GM19324 (cell line): ENCODE measurements around the gene NAA11.
A peak's percentile ranks its signal among the peaks of the same experiment; 100 is the strongest.
"Not testable (repeated sequence)": the region's sequence is repeated elsewhere in the genome, so short reads cannot be mapped to it uniquely, and the experiment has no call there.

ENCODE experiments used
- ATAC-seq: cut with Tn5 transposase; IDR thresholded peaks from one replicate; pipeline ENCODE4 v1.9.1; 2021; ENCODE audit warnings: mild to moderate bottlenecking, moderate library complexity; ENCODE audit not compliant: unreplicated experiment, low FRiP score

Gene NAA11

DNA sequence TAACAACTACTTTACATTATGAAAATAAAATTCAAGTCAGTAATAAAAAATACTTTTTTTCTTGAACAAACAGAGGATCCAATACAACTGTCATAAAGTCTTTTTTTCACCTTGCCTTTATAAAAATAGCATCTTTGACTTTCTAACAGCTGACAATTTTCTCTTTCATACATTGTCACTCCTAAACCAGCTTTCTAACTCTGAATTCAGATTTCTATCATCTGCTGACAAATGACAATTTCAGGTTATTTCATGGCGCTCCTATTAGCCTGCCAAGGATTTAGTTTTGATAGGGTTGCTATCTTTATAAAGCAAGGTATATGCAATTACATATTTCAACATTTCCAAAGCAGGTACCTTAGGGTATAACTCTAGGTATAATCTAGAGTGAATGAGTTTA is 14.6 kb downstream of the NAA11 start:
- no peak for ATAC-seq

DNA sequence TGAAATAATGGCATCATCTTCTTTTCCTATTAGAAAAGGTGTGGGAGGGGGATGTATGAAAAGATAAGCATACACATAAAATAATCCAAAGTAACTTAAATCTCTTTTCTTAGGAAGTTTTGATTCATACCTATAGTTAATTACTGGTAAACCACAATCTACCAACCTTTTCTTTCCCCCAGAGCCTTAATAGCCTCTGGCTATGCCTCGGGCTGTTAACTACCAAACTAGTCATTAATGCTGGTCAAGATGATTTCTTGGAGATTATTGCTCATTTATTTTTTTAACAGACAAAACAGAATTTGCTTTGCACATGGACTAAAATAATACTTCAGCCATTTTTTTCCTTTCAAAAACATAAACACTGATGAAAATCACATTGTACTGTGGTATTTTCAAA is 16.9 kb downstream of the NAA11 start:
- no peak for ATAC-seq

DNA sequence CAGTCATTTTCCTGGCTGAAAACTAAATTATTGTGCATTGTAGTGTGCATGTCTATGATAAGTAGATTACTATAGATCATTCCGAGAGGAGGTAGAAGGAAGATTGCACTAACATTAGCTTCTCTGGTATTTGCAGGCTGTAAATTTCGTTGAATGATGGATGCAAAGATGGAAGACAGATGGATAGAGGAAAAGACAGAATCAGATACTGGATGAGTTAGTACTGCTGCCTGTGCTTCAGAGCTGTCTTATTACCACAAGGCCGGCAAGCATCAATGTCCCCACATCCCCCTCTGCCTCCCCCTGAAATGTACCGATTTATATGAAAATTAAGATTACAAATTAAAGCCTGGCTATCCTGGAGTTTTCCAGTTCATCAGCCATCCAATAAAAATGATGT is 17.7 kb downstream of the NAA11 start:
- ATAC-seq, result no peak

DNA sequence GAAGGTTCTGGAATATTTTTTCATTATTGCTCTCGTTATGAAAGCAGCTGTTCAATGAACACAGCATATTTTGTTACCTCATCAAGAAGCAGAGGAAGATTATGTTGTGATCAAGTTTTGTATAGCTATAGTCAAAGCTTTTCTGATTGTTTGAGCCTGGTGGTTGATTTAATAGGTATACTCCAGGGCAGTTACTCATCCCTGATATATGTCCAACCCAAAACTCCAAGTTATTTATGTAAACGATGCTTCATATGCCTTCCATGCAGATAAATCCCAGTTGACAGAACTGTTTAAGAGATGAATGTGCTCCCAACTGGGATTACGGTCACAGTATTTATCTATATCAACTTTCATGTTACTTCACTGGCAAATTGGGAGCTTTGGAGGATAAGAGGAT is 19.1 kb downstream of the NAA11 start:
- ATAC-seq, result no peak

DNA sequence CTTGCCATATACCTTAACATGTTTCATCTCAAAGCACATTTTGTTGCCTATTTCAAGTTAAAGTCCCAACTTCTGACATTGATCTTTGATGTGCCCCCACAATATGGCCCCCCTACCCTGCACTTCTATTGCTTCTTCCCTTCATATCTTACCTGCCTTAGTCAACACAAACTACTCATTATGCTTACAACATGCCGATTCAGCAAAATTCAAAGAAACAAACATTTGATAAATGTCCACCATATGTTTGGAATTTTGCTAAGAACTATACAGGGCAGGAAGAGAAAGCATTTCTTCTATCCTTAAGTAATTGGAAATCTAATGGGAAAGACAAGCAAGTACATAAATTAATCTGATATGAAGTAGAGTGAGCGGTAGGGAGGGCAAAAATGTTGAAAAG is 25.6 kb downstream of the NAA11 start:
- ATAC-seq, result no peak

DNA sequence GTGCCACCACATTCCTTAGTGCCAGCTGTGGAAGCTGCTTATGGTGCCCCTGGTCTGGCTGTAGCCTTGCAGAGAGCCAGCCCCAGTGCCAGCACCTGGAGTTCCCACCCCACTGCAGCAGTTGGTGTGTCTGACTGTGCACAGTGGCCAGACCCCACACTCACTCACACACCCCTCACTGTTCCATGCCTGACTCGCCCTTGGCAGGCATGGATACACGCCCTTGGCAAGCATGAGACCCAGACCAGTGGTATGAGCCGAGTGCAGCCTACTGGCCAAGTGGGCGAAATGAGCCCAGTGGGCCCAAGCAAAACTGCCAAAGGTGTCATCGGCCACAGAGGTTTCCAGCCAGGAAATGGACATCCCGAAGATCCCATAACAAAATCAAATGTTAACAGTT is 27.4 kb downstream of the NAA11 start:
- no peak for ATAC-seq

DNA sequence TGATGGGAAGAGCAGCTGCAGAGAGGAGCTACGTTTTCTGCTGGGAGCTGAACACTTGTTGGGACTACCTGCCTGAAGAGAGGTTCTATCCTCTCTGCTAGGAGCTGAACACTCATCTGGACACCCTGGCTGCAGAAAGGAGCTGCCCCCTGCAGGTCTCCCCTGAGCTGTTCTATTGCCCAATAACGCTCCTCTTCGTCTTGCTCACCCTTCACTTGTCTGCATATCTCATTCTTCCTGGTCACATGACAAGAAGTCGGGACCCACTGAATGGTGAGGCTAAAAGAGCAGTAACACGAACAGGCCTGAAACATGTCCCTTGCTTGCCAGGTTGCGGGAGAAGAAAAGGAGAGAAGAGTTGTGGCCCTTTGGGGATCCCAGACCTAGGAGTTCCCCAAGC is 27.8 kb downstream of the NAA11 start:
- no peak for ATAC-seq

DNA sequence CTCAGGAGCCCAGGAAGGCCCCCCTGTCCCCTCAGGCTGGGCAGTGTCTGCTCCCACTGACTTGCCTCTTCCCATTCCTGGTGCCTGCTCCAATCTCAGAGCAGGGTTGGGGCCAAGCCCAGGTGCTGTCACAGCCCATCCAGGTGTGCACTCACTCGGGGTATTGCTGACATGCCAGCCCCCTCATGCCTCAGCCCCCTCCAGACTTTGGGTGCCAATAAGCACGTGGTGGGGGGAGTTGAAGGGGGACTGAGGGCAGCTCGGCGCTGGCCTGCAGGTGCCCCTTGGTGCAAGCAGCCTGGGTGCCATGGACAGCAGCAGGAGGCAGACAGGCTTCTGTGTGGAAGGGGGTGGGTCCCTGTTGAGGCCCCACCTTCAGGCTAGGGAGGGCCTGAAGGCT is 28.4 kb downstream of the NAA11 start:
- ATAC-seq, result no peak

DNA sequence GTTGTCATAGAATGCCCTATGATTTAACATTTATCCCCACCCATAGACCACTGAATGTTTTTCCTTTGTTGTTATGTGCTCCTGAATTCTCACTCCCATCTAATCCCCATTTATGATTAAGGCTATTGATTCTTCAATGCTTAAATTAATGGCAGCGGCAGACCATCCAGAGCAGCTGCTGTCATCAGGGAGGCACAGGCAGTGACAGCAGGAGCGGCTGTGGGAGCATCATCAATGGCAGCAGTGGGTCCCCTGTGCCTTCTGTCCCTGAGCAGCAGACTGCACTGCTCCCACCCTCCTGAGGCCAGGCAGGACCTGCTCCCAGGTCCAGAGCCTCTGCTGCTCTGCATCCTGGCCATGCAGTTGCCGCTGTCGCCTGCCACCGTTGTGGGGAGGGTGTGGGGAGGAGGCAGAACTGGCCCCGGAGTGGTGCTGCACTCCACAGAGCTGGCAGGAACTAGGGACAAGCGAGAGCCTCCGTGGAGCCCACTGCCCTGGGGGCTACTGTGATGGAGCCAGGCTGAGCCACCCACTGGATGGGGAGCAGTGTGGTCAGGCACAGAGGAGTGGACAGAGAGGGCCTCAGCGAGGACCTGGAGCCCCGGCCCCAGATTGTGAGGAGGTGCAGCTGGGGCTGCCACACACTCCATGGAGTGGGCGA is 29.0 kb downstream of the NAA11 start:
- no peak for ATAC-seq

DNA sequence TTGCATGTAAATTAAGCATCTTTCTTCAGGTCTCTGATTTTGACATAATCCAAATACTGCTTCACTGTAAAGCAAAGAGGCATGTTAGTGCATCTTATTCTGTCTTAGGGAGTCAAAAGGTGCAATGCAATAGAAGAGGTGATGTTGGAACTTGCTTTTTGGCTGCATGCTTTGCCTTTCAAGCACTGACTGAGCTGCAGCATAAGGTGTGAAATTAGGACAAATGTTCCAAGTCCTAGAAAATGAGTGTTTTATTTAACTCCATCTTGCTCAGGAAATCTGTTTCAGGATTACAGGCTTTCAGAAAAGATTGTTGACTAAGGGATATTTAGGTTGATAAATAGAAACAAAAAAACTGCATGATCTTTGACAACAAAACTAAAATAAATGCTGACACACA is 30.8 kb downstream of the NAA11 start:
- no peak for ATAC-seq

DNA sequence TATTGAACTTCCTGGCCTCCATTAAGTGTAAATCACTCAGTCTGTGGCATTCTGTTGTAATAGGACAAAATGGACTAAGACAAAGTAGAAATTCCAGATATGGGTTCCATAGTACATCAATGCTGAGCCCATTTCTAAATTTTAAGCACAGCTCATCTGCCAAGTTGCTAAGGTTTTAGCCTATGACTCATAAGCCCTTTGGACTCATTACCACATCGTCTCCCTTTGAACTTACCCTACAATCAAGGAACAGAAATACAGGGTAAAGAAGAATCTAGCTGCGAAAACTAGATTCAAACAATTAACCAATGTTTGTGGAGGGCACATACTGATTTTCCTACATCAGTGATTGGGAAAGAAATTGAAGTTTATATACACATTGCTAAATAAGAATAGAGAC is 31.8 kb downstream of the NAA11 start:
- no peak for ATAC-seq

DNA sequence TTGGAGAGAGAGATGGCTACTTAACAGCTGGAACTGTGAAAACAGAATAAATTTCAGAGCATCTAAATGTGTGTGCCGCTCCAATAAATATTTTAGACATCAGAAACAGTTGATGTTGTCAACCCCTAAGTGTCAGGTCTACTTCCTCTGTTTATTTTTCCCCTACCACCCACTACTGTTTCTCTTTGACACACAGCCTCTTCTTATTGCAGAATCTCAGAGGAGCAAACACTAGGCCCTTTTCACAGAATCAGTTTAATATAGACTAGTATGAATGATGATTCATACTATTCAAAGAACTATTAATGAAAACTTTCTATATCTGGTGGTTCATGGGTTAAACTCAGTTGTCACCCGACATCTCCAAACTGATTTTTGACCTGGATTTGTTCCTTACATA is 33.9 kb downstream of the NAA11 start:
- ATAC-seq, result no peak

DNA sequence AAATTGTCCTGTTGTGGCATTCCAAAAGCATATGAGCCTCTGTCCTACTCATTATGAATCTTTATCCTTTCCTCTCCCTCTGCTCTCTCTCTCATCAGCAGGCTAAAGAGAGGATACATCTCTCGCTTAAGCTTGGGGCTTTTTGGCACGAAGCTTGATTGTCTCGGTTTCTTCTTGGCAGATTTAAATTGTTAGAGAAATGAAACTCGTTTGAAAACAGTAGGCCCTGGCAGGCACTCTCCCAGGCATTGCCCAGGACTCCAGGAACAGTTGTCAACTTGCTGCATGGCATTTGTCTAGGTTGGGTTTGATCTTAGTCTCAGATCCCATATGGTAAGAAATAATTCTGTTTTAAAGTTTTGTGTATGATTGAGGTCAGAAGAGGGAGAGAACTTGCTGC is 35.5 kb downstream of the NAA11 start:
- ATAC-seq, result no peak

DNA sequence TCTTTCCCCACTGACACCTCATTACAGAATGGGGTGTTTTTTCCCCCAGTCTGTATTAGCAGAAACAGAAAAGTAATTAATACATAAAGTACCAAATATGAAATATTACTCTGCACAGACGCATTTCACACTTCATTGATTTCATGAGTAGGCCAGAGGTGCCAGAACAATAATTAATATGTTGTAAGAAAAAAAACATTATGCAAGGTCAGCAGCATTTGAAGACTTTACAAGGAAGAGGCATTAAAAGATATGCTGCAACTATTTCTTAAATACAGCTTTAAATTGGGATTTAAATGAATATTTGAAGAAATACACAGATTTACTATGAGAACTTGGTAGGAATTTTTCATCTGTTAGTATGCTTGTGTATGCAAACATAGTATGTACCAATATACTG is 37.7 kb downstream of the NAA11 start:
- ATAC-seq, result no peak

DNA sequence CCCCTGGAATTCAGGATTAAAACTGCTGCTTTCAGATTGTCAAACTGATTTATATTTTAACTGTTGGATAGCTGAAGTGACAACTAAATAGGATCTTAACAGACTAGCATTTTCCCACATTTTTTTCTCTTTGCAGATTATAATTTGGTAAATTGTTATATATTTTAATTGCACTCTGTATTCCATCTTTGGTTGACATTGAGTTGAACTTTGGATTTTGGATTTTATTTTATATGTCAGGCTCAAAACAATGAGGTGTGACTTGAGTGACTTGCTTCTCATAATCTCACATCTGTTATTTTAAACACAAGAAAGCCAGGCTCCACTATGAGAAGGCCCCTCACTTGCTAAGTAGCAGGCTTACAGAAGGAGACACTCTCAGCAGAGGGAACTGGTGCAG is 38.1 kb downstream of the NAA11 start:
- no peak for ATAC-seq

DNA sequence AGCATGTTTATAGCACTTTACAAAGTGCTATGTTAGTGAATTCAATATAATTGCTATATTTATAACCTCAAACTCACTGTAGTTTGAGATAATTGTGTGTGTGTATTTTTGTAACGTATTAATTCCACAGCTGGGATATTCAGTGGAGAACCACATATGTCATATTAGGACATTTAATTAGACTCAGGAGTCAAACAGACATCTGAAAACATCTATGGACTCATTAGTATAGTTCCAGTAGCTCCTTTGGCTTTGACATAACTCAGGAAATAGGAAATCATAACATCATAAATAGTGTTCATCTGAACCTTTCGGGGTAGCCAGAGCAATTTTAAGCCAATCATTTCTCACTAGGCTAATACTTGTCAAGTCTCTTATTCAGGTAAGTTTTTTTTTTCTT is 38.8 kb downstream of the NAA11 start:
- no peak for ATAC-seq

DNA sequence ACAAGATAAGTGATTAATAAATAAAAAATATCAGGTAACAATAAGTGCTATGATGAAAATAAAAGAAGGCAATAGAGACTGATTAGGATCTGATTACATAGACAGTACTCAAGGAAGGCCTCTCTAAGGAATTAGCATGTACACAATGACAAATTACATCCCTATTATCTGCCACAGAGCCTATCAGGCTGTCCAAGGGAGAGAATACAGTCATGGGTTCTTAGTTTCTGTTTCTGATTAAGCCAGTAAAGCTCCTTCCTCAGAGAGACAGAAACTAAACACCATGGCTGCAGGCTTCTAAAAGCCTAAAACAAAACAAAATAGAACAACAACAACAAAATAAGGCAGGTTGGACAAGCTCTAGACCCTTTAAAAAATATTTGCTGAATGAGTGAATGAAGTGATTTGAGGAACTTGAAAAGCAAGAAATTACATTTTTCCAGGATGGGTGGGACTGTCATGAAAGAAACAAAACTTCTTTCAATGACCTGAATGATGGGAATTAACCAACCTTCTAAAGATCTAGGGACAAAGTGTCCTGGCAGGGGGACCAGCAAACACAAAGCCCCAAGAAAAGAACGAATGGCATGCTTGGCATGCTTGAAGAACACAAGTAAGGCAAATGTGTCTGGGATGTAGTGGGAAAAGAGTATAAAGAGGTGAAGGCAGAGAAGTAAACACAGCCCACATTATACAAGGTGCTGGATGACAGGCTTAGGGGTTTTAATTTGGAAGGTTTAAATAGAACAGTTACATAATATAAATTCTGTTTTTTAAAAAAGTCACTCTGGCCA is 44.1 kb downstream of the NAA11 start:
- peak; percentile 97 for ATAC-seq

DNA sequence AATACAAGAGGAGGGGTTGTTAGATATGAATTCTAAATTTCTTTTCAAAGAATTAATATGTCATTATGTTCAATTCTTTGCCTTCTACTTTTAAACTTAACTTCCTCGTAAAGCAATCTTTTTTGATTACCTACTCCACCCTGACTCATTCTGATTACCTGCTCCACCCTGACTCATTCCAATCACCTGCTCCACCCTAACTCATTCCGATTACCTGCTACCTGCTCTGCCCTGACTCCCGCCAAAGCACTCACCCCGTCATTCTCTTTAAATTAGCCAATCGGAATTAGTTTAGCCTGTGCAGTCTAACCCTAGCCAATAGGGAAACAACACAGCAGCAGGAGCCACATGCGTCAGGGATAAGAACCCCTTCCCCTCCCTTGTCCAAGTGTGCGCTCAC is 48.4 kb downstream of the NAA11 start:
- ATAC-seq, result not testable (repeated sequence)

DNA sequence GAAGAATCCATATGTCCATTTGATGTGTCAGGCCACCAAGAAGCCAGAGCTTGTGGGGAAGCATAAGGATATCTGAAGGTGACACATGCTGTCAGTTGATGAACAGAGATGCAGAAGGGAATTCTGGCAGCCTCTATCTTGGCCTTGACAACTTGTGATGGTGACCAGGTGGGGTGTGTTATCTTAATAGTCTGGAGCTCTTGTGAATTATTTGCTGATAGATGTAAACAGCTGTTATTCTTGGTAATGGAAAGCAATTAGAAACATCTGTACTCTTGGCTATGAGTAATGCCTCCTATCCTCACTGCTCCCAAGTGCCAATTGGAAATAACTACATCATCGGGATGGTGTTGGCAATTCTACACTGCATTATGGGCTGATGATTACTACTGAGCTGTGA is 51.9 kb downstream of the NAA11 start:
- ATAC-seq, result no peak

DNA sequence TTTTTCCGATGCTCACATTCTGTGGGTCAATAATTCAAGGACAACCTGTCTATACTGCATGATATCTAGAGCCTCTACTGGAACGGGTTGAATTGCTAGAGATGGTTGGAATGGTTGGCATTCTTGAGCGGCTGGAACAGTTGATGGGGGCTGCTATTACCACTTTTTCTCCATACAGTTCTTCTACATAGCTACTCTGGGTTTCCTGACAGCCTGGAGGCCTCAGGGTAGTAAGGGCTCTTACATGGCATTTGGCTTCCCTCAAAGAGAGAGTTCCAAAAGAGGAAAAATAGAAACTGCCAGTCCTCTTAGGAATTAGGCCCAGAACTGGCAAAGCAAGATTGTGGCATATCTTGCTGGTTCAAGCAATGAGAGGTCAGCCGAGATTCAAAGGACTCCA is 53.1 kb downstream of the NAA11 start:
- no peak for ATAC-seq

DNA sequence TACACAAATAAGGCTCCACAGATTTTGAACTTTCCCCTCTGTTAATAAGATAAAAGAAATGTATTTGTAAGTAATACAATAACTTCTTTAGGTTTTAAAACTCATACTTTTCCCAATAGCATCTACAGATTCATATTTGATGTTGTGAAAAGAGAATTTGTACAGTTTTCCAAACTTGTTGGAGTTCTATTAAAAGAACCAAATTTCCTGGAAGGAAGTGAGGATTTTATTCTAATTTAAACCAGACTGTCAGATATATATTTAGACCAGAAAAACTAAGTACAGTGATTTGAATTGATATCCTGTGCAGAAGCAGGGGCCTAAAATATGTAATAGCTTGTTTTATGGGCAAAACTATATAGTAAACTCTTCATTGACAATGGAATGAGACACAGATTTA is 53.7 kb downstream of the NAA11 start:
- no peak for ATAC-seq

DNA sequence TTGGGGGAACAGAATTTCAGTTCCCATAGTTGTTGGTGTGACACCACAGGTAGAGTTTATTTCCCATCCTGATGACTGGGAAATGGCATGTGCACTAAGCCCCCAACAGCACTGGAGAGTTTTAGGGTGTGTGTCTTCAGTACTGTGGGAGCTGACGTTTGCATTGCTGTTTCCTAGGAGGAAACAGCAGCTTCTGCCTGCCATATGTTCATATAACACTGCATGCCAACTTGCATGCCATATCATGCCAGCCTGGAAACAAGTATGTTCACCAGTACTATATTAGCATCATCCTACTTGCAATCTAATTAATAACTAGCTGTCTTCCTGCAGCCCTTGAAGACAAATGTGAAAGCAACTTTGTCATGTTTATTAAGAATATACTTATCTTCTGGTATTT is 58.2 kb downstream of the NAA11 start:
- ATAC-seq, result no peak
